ENCODE measurements around the gene ZNF398.

- TF ChIP-seq CTCF (IDR thresholded peaks at IDR 0.05) (no peak), POLR2A (IDR thresholded peaks at IDR 0.05) (no peak)
Observed at GRCh38 chr7:149226840-149227494, 79.7 kb downstream of the ZNF398 start.
